HG03439 (cell line): Measurements from ENCODE around the gene SORCS1.

Experiments
- ATAC-seq: cut with Tn5 transposase; IDR thresholded peaks from one replicate; pipeline ENCODE4 v1.9.1; 2021; ENCODE audit warnings: mild to moderate bottlenecking, moderate library complexity; ENCODE audit not compliant: unreplicated experiment

The SORCS1 gene

GRCh38 chr10:106826716-106827115 is 337.8 kb downstream of the SORCS1 start:
- ATAC-seq = no peak

GRCh38 chr10:106825576-106826364 is 338.7 kb downstream of the SORCS1 start:
- no peak for ATAC-seq

- ATAC-seq = no peak
These were observed 343.9 kb downstream of the SORCS1 start for GRCh38 chr10:106820579-106820978.

GRCh38 chr10:106819490-106819889 is 345.0 kb downstream of the SORCS1 start:
- no peak for ATAC-seq

GRCh38 chr10:106816318-106817085 is 348.0 kb downstream of the SORCS1 start:
- ATAC-seq = no peak

- no peak for ATAC-seq
These were observed 349.0 kb downstream of the SORCS1 start for GRCh38 chr10:106815427-106816043.

- no peak for ATAC-seq
These were observed 359.4 kb downstream of the SORCS1 start for GRCh38 chr10:106804992-106805582.

GRCh38 chr10:106802949-106803348 is 361.6 kb downstream of the SORCS1 start:
- no peak for ATAC-seq

GRCh38 chr10:106799776-106800175 is 364.7 kb downstream of the SORCS1 start:
- ATAC-seq = no peak

GRCh38 chr10:106795619-106796018 is 368.9 kb downstream of the SORCS1 start:
- no peak for ATAC-seq

GRCh38 chr10:106793617-106794016 is 370.9 kb downstream of the SORCS1 start:
- ATAC-seq = no peak

- ATAC-seq = no peak
These were observed 374.9 kb downstream of the SORCS1 start for GRCh38 chr10:106789623-106790022.

GRCh38 chr10:106788982-106789381 is 375.5 kb downstream of the SORCS1 start:
- no peak for ATAC-seq

GRCh38 chr10:106785528-106785927 is 379.0 kb downstream of the SORCS1 start:
- ATAC-seq = no peak

- no peak for ATAC-seq
These were observed 383.9 kb downstream of the SORCS1 start for GRCh38 chr10:106780632-106781031.

- ATAC-seq = no peak
These were observed 386.7 kb downstream of the SORCS1 start for GRCh38 chr10:106777841-106778240.

GRCh38 chr10:106775127-106775526 is 389.4 kb downstream of the SORCS1 start:
- ATAC-seq = no peak

GRCh38 chr10:106772957-106773356 is 391.5 kb downstream of the SORCS1 start:
- no peak for ATAC-seq

GRCh38 chr10:106771154-106771553 is 393.4 kb downstream of the SORCS1 start:
- no peak for ATAC-seq

- ATAC-seq = no peak
These were observed 396.3 kb downstream of the SORCS1 start for GRCh38 chr10:106768204-106768603.

GRCh38 chr10:106765928-106766327 is 398.6 kb downstream of the SORCS1 start:
- no peak for ATAC-seq
